Measurements from ENCODE around the gene GIMAP2.

Gene GIMAP2

GRCh38 chr7:150742286-150742968, 56.9 kb downstream of the GIMAP2 start:
- Histone ChIP-seq H3K9me3 (ENCODE audit: insufficient read depth, low read length) (peaks cover 4% of the 10 kb centered on the region; the same call in 1 of the 2 replicates), H3K9ac (ENCODE audit: insufficient read length, low read depth) (no peak overlapping the region), H3K36me3 (ENCODE audit: insufficient read depth, insufficient read length, low read length) (no peaks in the 10 kb centered on the region), H3K4me1 (ENCODE audit: insufficient read depth, insufficient read length) (no peaks in the 10 kb centered on the region), H3K4me3 (ENCODE audit: insufficient read length, low read depth) (no peak overlapping the region), H3K27me3 (ENCODE audit: insufficient read depth, insufficient read length) (peaks cover 99% of the 10 kb centered on the region)
- no peak for TF ChIP-seq YY1 (IDR thresholded peaks at IDR 0.05; ENCODE audit: insufficient read depth, insufficient read length)
- TF ChIP-seq SUZ12 (IDR thresholded peaks at IDR 0.05; ENCODE audit: extremely low read depth, insufficient read depth, insufficient read length): no peak
- TF ChIP-seq ZNF274 (IDR thresholded peaks at IDR 0.05; ENCODE audit: low read depth, low read length): no peak
- no peak for DNase-seq (ENCODE audit: low read depth, low spot score)

Data from NT2/D1 (cell line).